HG03196 (cell line): ENCODE data around the gene CALD1.

Source experiments
- ATAC-seq: cut with Tn5 transposase; IDR thresholded peaks from one replicate; pipeline ENCODE4 v1.9.1; 2021; ENCODE audit not compliant: unreplicated experiment

The CALD1 gene

DNA sequence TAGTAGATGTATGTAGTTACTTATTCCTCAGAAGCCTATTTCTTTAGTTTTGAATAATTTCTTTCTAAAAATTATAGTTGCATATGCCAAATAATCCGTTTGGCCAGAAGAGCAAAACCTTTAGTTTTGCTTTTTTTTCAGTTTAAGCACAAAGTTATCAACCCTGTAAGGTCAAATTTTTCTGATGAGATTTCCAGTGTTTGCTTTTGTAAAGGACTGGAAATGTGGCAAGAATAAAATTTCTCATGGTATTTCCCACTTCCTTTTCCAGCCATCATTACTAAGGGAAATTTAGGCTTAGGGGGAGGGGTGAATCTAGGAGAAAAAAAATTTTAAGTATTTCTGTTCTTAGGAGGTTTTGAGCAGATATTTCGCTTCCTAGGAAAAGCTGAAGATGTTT is 7.6 kb downstream of the CALD1 start:
- no peak for ATAC-seq

DNA sequence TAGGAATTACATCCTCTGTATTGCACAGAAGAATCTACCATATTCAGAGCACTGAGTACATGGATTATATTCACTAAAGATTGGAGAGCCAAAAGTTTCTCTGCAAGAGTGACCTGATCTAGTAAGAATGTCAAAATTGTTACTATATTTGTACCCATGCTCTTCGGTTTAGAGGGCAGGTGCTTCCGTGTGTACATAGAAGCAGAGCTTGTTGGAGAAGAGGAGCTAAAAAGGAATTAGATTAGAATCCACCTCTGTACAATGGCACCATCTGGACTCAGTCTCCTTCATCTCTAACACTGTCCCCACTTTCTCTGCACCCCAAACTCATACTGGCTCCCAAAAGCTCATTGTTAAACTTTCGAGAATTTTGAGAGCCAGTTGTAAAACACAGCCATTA is 8.3 kb downstream of the CALD1 start:
- ATAC-seq: no peak

DNA sequence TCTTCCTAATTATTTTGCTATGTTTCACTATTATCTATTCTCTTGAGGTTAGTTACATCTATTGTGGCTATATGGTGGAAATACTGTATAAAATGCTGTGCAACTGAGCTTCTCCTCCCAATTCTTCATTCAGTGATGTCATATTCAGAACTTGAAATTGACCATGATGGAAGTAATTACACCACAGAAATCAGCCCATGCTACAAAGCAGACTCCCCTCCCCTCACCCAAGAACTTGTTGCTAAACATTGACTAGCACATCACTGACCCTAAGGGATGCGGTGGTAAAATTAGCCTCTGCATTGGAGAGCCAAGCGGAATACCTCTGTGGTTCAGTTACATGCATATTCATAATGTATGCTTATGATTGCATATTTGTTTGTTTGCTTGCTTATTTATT is 8.8 kb downstream of the CALD1 start:
- no peak for ATAC-seq

DNA sequence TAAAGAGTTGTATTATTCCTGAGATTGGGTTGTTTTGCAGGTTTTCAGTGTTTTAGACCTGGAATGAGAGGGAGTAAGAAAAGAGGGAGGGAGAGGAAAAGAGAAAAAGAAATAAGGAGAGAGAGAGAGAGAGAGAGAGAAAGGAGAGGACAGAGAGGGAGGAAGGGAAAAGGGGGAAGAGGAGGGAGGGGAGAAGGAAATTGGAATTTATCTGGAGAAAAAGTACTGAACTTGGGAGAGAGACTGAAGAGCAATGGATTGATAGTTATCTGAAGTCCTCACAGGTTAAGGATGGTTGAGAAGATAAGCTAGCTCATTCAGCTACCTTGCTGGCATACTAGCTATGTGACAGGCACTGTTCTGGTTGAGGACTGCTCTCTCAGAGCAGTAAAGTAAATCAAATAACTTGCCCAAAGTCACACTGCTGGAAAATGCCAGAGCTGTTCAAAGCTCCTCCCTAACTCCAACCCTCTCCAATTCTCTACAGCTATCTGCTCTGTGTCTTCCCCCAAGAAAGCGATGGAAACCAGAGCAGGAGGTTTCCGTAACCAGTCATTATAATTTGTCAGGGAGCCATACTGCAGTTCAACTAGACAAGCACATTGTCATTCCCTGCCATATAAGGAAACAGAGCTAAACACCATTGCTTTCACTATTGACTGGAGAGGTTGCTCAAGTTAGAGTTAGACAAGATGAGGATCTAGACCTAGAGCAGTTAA is 10.7 kb downstream of the CALD1 start:
- ATAC-seq: no peak

DNA sequence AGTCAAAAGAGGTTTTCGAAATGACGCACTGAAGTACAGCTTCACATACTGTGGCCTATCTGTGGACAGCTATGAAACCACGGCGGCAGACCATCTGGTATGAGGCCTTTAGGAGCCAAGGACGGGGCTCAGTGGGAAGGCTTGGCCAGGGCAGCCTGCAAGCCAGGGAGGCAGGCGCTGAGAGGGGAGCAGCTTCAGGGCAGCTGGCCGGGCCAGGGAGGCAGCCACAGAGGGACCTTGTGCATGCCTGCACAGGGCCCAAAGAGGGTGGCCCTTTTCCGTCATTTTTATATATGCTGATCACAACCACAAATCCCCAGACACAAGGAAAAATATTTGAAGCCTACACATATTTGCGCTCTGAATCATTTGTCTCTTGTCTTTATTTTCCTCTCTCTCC is 13.5 kb downstream of the CALD1 start:
- ATAC-seq: no peak

DNA sequence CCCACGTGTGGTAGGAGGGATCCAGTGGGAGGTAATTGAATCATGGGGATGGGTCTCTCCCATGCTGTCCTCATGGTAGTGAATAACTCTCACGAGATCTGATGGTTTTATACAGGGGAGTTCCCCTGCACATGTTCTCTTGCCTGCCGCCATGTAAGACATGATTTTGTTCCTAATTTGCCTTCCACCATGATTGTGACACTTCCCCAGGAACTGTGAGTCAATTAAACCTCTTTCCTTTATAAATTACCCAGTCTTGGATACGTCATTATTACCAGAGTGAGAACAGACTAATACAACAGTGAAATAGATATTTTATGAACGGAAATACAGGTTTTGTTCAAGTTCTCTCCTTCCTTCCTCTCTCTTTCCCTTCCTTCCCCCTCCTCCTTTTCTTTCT is 15.8 kb downstream of the CALD1 start:
- ATAC-seq: no peak

DNA sequence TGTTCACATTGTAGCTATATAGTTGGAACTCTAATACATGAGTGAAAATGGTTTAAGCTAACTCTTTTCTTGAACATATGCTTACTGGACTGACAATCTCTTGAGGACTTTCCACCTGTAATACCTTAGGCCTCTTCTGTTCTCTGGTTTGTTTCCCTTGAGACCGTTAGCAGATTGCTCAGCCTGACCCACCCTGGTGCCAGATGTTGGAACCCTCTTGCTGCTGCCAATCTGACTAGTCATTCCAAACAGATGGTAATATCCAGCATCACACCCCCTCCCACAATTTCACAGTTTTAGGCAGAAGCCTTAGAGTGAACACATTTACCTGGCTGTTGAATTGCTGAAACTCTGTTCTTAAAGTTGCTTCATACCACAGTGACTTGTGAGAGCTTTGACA is 18.7 kb downstream of the CALD1 start:
- ATAC-seq: no peak

DNA sequence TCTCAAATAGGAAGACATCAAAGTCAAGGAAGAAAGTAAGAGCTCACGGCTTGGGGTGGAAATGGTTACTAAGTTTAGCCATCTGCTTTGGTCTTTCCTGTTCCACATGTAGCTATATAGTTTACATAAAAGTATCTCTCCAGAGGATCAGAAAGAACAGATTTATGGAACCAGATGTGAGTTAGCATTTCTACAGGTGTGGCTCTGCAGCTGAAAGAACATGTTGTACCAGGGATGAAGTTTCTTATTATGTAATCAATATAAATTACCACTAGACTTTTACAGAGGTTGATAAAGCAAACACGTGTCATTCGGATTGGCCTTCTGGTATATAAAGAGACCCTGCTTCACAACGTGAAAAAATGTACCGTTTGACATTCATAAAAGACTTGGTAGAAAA is 19.9 kb downstream of the CALD1 start:
- no peak for ATAC-seq

DNA sequence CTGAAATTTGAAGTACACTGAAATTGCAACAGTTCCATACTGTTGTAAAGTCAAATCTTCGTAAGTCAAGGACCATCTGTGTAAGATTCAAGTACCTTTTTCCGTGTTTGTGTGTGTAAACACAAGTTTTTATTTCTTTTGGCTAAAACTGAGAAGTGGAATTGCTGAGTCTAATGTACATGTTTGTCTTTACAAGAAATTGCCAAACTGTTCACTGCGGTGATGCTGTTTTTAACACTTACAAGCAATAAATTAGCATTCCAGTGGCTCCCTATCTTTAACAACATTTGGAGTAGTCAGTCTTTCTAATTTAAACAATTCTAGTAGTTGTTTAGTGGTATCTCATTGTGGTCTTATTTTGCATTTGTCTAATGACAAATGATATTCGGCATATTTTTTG is 23.3 kb downstream of the CALD1 start:
- no peak for ATAC-seq

DNA sequence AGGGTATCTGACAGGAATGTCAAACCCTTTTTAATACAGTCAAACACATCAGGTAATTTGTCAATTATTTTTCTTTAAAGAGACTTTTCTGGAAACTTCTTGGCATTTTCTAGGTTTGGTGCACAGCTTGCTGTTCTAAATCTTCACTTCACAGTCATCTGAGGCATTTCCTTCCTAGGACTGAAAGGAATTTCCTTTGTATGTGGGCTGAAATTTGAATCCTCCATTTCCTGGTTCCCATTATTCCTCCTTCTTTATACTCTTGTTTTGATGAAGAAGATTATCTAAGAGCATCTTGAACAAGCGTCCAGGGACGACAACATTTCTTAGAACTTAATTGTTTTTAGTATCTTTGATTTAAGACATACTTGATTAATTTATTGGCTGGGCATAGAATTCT is 24.9 kb downstream of the CALD1 start:
- no peak for ATAC-seq

DNA sequence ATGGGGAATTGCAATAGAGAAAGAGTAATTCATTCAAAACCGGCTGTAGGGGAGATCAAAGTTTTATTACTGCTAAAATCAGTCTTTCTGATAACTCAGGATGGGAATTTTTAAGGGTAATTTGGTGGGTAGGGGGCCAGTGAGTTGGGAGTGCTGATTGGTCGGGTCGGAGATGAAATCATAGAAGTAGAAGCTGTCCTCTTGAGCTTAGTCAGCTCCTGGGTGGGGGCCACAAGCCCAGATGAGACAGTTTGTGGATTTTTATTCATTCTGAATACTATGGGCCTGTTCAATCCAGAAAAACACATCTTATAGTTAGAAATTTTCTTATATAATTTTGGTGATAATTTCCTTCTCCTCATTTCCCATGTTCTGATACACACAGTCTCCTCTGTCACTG is 25.4 kb downstream of the CALD1 start:
- no peak for ATAC-seq

DNA sequence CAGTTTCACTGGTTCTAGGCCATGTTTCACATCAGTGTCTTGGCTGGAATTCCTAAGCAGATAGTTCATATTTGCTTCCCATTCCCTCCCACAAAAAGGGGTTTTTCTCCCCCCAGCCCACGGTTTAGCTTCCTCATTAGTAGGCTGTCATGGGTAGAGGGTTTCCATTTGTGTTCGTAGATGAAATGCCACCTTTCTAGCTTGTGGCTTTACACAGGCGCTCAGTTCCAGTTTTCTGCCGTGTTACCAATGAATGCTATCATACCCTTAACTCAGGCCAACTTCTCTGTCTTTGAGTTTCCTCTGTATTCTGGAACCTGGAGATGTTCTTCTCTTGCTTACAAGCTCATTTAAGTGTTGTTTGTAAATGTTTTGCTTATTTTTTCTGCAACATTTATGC is 26.8 kb downstream of the CALD1 start:
- ATAC-seq: no peak

DNA sequence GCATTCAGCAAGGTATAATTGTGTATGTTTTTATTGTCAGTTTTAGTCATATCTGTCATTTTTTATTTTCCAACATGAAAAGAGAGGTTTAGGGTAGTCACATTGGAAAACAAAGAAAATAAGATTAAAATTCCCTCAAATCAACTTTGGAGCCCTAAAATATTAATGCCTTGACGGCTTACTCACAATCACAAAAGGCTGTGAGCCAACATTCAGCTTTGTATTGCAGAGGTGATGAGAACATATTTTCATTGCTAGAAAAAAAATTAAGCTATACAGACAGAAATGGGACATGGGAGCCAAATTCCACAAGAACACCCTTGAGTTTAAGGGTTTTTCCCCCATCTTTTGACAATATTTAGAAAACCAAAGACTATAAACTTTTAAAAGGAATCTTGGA is 30.2 kb downstream of the CALD1 start:
- ATAC-seq: no peak

DNA sequence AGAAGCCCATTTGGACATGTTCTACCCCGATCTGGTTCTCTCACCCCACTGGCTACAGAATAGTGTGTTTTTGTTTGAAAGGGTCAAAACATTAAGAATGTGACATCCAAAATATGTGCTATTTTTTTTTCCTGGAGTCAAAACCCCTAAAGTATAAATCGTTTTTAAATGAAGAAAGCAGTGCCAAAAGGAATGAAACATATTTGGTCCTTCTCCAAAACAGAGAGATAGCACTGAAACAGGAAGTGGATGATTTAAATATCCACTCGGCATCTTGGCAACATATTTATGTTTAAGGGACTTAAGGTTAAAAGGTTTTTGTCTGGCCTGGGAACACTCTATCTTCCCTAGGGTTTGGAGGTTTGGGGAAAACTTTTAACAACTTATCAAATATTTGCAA is 32.3 kb downstream of the CALD1 start:
- ATAC-seq: no peak

DNA sequence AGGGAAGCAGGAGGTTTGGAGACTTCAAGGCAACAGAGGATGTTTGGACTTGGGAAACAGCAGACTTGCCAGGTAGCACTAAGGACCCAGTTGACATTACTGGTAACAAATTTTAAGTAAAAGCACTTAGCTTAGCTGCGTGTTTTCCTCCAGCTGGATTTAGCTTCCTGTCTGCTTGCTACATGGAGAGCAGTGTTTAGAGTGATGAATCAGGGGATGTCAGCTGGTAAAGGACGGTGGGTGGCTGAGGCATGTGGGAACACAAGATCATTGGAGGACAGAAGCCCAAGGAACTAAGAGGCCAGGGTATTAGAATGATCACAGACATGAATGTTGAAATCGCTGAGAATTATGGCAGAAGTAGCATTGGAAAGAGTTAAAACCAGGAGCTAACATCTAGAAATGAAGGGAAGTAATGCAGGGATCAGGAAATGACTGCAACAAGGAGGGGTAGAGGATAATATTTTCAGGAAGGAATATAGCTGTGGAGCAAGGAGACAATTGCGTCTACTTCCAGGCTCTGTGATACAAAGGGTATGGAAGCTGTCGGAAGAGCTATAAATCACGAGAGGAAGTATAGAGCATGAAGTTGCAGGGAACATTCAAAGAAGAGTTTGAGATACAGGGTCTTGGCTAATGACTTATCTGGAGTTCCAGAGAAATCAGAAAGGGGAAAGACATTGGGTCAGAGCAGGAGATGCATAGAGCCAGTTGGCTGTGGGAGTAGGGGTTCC is 34.4 kb downstream of the CALD1 start:
- no peak for ATAC-seq

DNA sequence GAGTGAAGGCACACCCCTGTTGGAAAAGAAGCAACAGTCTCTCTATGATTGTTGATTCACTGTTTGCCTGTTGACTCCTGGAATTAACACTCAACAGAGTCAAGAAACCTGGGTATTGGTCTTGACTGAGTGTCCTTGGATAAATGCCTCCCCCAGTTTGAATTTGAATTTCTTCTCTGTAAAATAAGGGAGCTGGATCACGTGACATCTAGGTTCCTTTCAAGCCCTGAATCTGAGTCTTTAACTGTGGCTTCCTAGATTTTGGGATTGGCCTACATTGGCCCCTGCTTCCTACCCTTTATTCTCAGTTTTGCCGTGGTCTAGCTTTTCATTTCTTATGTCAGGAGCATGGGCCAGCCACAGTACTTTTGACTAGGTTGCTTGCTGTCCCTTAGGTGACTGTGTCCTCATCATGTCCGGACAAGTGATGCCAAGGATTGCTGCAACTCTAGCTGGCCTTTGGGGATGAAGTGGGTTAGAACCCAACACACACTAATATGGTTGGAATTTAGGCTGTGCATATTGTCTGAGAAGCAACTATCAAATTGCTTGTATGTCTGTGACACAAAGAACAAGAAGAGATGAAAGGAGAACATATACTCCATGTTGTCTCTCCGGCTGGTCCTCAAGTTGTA is 35.4 kb downstream of the CALD1 start:
- no peak for ATAC-seq

DNA sequence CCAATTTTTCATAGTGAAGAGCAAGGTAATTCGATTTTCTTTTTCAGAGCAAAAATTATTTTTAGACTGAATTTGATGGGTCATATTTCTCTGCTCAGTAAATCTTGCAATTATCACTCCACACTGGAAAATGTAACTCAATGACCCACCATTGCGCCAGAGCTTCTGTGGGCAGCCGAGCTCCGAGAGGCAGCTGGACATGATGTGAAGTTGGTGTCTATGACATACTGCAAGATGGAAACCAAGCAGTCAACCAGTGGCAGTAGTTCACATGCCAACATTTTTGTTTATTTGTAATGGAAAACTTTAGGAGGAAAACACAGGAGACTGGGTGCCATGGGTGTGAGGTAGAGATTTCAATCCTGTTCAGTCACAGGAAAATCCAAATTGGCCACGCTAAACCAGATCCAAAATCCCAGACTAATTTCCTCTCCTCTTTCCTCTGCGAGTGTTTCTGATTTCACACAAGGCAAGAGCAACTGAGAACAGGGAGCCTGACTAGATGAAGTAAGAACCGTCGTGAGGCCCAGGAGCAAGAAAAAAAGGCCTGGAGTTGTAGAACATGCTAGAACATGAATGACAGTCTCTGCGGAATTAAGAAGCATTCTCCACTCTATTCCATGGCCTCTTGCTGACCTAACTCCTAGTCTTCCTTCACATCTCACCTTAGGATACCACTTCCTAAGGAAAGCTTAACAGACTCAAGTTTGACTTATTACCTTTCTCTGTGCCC is 39.3 kb downstream of the CALD1 start:
- ATAC-seq: no peak

DNA sequence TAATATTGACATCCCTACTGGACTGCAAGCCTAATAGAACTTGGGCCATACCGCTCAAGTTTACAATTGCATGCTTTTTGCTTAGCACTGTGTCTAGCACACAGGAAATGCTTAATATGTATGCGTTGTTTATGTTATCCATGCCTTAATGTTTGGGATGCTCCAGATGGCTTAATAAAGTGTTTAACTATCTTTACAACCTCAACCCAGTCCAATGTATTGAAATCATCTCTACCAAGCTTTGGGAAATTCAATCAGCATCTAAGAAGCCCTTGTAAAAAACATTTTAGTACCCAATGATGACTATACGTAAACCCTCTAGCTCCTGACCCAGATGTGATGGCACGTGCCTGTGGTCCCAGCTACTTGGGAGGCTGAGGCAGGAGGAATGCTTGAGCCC is 40.0 kb downstream of the CALD1 start:
- no peak for ATAC-seq

DNA sequence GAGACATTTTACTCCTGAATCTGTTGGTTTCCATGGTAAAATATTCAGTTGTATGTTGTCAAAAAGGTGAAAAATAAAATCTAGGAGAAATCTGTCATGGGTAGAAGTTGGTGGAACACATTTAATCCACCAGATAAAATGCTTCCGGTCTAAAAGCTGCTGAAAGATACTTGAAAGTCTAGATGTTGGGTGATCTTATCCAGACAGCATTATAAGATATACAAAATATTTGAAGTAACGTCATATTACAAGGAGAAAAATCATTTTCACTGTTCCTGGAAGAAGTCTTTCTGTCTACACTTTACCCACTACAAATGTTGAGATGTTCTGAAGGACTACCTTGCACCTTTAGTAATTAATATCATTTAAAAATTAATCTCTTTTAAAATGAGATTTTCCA is 40.9 kb downstream of the CALD1 start:
- ATAC-seq: no peak

DNA sequence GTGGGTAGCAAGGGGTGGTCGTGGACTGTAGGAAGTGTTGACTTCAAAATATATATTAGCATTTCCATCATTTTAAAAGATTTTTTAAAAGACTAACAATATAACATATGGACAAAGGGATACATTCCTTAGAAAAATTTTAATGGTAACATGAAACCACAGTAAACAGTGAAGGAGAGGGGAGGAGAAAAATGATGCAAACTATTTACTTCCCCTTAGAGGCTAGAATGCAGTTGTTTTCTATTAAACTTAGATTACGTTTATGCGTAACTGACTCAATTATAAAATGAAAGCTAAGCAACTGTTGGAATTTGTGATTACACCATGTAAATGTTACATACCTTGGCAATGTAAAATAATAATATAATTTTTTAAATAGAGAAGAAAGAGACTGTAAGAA is 41.3 kb downstream of the CALD1 start:
- no peak for ATAC-seq

DNA sequence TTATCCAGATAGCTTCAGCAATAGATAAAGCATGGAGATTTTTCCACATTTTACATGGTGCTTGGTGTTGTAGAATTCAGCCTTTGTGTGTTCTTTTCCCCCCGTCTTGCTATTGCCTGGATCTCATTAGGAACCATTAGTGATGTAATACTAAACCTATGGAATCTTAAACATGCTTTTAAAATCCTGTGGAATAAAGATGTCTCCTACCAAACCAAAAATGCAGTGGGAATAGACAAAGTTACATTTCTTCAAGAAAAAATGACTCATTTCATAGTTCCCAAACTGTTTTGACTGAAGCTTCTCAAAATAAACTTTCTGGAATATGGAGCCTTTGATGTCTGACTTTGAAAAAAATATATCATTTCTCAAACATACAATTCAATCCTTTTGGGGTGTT is 44.0 kb downstream of the CALD1 start:
- ATAC-seq: no peak

DNA sequence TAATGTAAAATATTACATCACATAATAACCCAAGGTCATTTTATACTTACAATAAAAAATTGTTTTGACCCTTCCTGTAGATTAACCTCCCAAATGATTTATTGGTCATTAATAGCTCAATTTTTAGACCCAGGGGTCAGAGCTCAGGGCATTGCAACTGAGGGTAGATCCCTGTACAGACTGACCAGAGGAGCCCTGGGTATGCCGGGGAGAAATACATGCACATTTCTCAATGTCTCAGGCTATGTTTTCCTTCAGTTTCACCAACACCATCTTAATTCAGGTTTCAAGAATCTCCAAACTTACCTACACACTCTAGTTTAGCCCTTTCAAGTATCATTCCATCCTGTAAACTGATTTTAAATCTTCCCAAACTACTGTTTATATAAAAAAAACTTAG is 46.2 kb downstream of the CALD1 start:
- no peak for ATAC-seq
